GM12892 (cell line): Measurements from ENCODE around the gene BCAN.

Experiments used
- POLR2A ChIP-seq: IDR thresholded peaks from 2 replicates; pipeline ENCODE4 v1.6.1; 2011; ENCODE audit warnings: low read depth, low read length, control low read depth
- POLR2AphosphoS5 ChIP-seq: IDR thresholded peaks from 2 replicates; pipeline ENCODE4 v1.6.1; 2011; ENCODE audit warnings: low read depth, low read length, control low read depth
- TAF1 ChIP-seq: IDR thresholded peaks from 2 replicates; pipeline ENCODE4 v1.6.1; 2011; ENCODE audit warnings: low read depth, mild to moderate bottlenecking, control low read depth, low read length, borderline replicate concordance

GRCh38 chr1:156624814-156625435 is 17.0 kb upstream of the BCAN start:
- no peak for TF ChIP-seq POLR2AphosphoS5
- TF ChIP-seq POLR2A, result no peak
- TF ChIP-seq TAF1, result no peak
